ENCODE measurements around the gene PROZ. TPM values are rescaled to one million over a fixed set of nuclear protein-coding genes. Genes with fewer than 3 reads are reported as not detected.

The PROZ gene
- total and polyA plus RNA-seq, 9 of the 15 experiments (the other 6 are each of a cell fraction or from before 2014, with no cell fraction given), result not detected

- under 1% methylated on average over 17 of the region's 24 CpGs for WGBS (ENCODE audit: insufficient coverage, low coverage, missing lambda C conversion rate)
- Histone ChIP-seq H3K9me3 (replicated peaks; ENCODE audit: control insufficient read depth, insufficient read depth, low read depth, low read length) (no peaks in the 10 kb centered on the region), H3K9me1 (ENCODE audit: control insufficient read depth, insufficient read depth, low read length) (no peaks in the 10 kb centered on the region), H3K4me1 (replicated peaks in 1 of 2; ENCODE audit: control insufficient read depth in 2 of 2, insufficient read depth in 2 of 2, low read length in 2 of 2) (peaks cover 0 to 16% of the 10 kb centered on the region in 2 experiments; a peak in 2 of 5 replicates), H3K36me3 (ENCODE audit: control insufficient read depth, insufficient read depth, low read length) (no peaks in the 10 kb centered on the region), H3K9ac (ENCODE audit: insufficient read depth in 1 of 2, low read depth in 2 of 2, low read length in 2 of 2) (no peak overlapping the region), H3K4me2 (ENCODE audit: insufficient read depth, low read length) (no peak overlapping the region), H2AFZ (ENCODE audit: low read depth, low read length) (no peak overlapping the region), H3K27ac (ENCODE audit: extremely low read depth, low read depth, low read length) (no peak overlapping the region), H4K20me1 (replicated peaks; ENCODE audit: control insufficient read depth, insufficient read depth, low read length) (no peaks in the 10 kb centered on the region), H3K4me3 (no peak overlapping the region), H3K27me3 (ENCODE audit: control insufficient read depth in 2 of 2, insufficient read depth in 2 of 2, low read length in 2 of 2) (peaks cover 0 to 80% of the 10 kb centered on the region in 2 experiments; a peak in 4 of 5 replicates), H3K79me2 (ENCODE audit: control insufficient read depth, insufficient read depth, low read length) (no peaks in the 10 kb centered on the region)
- ChIA-PET CTCF (ENCODE audit: low intra/inter-chr PET ratio) (no interaction called here), POLR2A (no interaction called here)
- BruUV-seq (replicated peaks), result no TSS peak
- intact Hi-C loops (cut with micrococcal nuclease), result no loop called here
- DNase-seq (ENCODE audit: extremely low read depth in 1 of 4, low spot score in 3 of 4), result no peak
- FAIRE-seq, result no peak
- in situ Hi-C loops (cut with MboI), result no loop called here
- ATAC-seq, result no peak
- TF ChIP-seq, protein P1, sequence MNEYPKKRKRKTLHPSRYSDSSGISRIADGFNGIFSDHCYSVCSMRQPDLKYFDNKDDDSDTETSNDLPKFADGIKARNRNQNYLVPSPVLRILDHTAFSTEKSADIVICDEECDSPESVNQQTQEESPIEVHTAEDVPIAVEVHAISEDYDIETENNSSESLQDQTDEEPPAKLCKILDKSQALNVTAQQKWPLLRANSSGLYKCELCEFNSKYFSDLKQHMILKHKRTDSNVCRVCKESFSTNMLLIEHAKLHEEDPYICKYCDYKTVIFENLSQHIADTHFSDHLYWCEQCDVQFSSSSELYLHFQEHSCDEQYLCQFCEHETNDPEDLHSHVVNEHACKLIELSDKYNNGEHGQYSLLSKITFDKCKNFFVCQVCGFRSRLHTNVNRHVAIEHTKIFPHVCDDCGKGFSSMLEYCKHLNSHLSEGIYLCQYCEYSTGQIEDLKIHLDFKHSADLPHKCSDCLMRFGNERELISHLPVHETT (CRISPR knock-in tag; conservative IDR thresholded peaks at IDR 0.05 in 1 of 2, IDR thresholded peaks at IDR 0.05 in 1 of 2), result no peak
- TF ChIP-seq POLR2G (IDR thresholded peaks at IDR 0.05; ENCODE audit: low read depth, low read length), result no peak
- TF ChIP-seq SP1 (CRISPR knock-in tag; IDR thresholded peaks at IDR 0.05), result no peak
- TF ChIP-seq, protein P2, sequence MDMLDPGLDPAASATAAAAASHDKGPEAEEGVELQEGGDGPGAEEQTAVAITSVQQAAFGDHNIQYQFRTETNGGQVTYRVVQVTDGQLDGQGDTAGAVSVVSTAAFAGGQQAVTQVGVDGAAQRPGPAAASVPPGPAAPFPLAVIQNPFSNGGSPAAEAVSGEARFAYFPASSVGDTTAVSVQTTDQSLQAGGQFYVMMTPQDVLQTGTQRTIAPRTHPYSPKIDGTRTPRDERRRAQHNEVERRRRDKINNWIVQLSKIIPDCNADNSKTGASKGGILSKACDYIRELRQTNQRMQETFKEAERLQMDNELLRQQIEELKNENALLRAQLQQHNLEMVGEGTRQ (CRISPR knock-in tag; IDR thresholded peaks at IDR 0.05), result no peak
- TF ChIP-seq, protein P3, sequence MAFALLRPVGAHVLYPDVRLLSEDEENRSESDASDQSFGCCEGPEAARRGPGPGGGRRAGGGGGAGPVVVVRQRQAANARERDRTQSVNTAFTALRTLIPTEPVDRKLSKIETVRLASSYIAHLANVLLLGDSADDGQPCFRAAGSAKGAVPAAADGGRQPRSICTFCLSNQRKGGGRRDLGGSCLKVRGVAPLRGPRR (CRISPR knock-in tag; IDR thresholded peaks at IDR 0.05), result no peak
- no peak for TF ChIP-seq TSC22D4 (tag; IDR thresholded peaks at IDR 0.05)
- TF ChIP-seq STAT6 (CRISPR knock-in tag; IDR thresholded peaks at IDR 0.05), result no peak
- TF ChIP-seq ARID3B (CRISPR knock-in tag; IDR thresholded peaks at IDR 0.05; ENCODE audit: borderline replicate concordance), result no peak
- TF ChIP-seq RUNX1 (IDR thresholded peaks at IDR 0.05; ENCODE audit: low read depth), result no peak
- no peak for TF ChIP-seq RBFOX2 (IDR thresholded peaks at IDR 0.05; ENCODE audit: low read depth, low read length)
- TF ChIP-seq ZNF12 (CRISPR knock-in tag; IDR thresholded peaks at IDR 0.05), result no peak
- TF ChIP-seq HLTF (IDR thresholded peaks at IDR 0.05), result no peak
These were observed 37.1 kb upstream of the PROZ start for GRCh38 chr13:113121183-113121927.

Measured in K562 (cell line).